K562 (cell line): ENCODE measurements around the gene SEMA3G. TPM values are rescaled to one million over a fixed set of nuclear protein-coding genes. Genes with fewer than 3 reads are reported as not detected.
A peak's percentile ranks its signal among the peaks of the same experiment; 100 is the strongest.

Experiments used
- ATAC-seq: fragments of 200-7000 bp; cut with Tn5 transposase; 3 replicates; pipeline ENCODE4 v1.9.1; 2020; ENCODE audit warnings: moderate library complexity
- BruUV-seq: library from RNA; stranded (reverse); fragments of 400-500 nt; replicated peaks from 2 replicates; lab custom pipeline; 2021; lab: Mats Ljungman, UMichigan
- CTCF ChIA-PET: fragments of 300-600 bp; formaldehyde crosslinking; extraction: SDS; loops from one replicate; lab custom pipeline; 2021; ENCODE audit warnings: low intra/inter-chr PET ratio; lab: Yijun Ruan, JAX
- POLR2A ChIA-PET: fragments of 300-600, 350-650 bp; sonication (Branson Sonifier 250); formaldehyde crosslinking; extraction: SDS; loops from one replicate; lab custom pipeline; 2021; ENCODE audit warnings: antibody characterized with exemption, inconsistent platforms; lab: Yijun Ruan, JAX
- DNase-seq, 4 experiments: peaks; one replicate each; pipeline versions ENCODE4 v3.0.0 to v3.0.0-alpha.2; 2011 to 2018; ENCODE audit warnings: low spot score in 3 of 4, mixed read lengths in 3 of 4; ENCODE audit errors: extremely low read depth in 1 of 4
- FAIRE-seq: peaks from 2 replicates; lab custom pipeline; 2011; peaks lifted over from hg19 to GRCh38; lab: Jason Lieb, UNC
- H2AFZ ChIP-seq: 2 replicates; pipeline ENCODE4 v1.6.0; 2011; ENCODE audit warnings: low read depth, low read length, control low read depth, inconsistent platforms
- H3K27ac ChIP-seq: fragments of 200-600 bp; 3 replicates; pipeline ENCODE4 v1.8.0; 2011; ENCODE audit warnings: low read depth, mild to moderate bottlenecking, control low read depth, inconsistent platforms, low read length, moderate library complexity, mixed read lengths; ENCODE audit errors: extremely low read depth
- H3K27me3 ChIP-seq, 2 experiments: fragments of 300-600 bp in 1 of 2; 2 replicates in 1 of 2; 3 replicates in 1 of 2; pipeline versions ENCODE4 v1.6.0 to v1.8.0; 2011; ENCODE audit warnings: inconsistent platforms in 2 of 2, low read length in 2 of 2, mild to moderate bottlenecking in 1 of 2, mixed read lengths in 1 of 2, moderate library complexity in 1 of 2; ENCODE audit not compliant: control insufficient read depth in 2 of 2, insufficient read depth in 2 of 2
- H3K36me3 ChIP-seq: fragments of 300-600 bp; 3 replicates; pipeline ENCODE4 v1.8.0; 2011; ENCODE audit warnings: mild to moderate bottlenecking, low read length, inconsistent platforms; ENCODE audit not compliant: control insufficient read depth, insufficient read depth
- H3K4me1 ChIP-seq, 2 experiments: fragments of 200-600 bp in 1 of 2; replicated peaks in 1 of 2; 2 replicates in 1 of 2; 3 replicates in 1 of 2; pipeline versions ENCODE4 v1.5.1 to v1.8.0; 2011; ENCODE audit warnings: inconsistent platforms in 2 of 2, low read length in 2 of 2, mild to moderate bottlenecking in 1 of 2, mixed read lengths in 1 of 2, moderate library complexity in 1 of 2; ENCODE audit not compliant: control insufficient read depth in 2 of 2, insufficient read depth in 2 of 2
- H3K4me2 ChIP-seq: 2 replicates; pipeline ENCODE4 v1.6.1; 2011; ENCODE audit warnings: low read length, control low read depth, inconsistent platforms, mixed read lengths; ENCODE audit not compliant: insufficient read depth
- H3K4me3 ChIP-seq: fragments of 200-600 bp; sonication (generic), shearing (Covaris generic); 2 replicates; pipeline ENCODE4 v1.5.1; 2016; ENCODE audit warnings: control low read depth, inconsistent platforms
- H3K79me2 ChIP-seq: fragments of 200-600 bp; 3 replicates; pipeline ENCODE4 v1.8.0; 2011; ENCODE audit warnings: low read length, inconsistent platforms; ENCODE audit not compliant: control insufficient read depth, insufficient read depth
- H3K9ac ChIP-seq, 2 experiments: 2 replicates each; pipeline versions ENCODE4 v1.6.0 to v1.6.1; 2011; ENCODE audit warnings: low read depth in 2 of 2, low read length in 2 of 2, control low read depth in 1 of 2, inconsistent platforms in 1 of 2, mild to moderate bottlenecking in 1 of 2, mixed read lengths in 1 of 2; ENCODE audit not compliant: insufficient read depth in 1 of 2
- H3K9me1 ChIP-seq: one replicate; pipeline ENCODE4 v1.6.0; 2011; ENCODE audit warnings: inconsistent platforms, mild to moderate bottlenecking, low read length, moderate library complexity; ENCODE audit not compliant: control insufficient read depth, insufficient read depth
- H3K9me3 ChIP-seq: replicated peaks from 2 replicates; pipeline ENCODE4 v1.5.1; 2011; ENCODE audit warnings: low read depth, low read length, inconsistent platforms; ENCODE audit not compliant: control insufficient read depth, insufficient read depth
- H4K20me1 ChIP-seq: replicated peaks from 2 replicates; pipeline ENCODE4 v1.6.1; 2011; ENCODE audit warnings: low read length, inconsistent platforms, mixed read lengths; ENCODE audit not compliant: control insufficient read depth, insufficient read depth
- KDM1A ChIP-seq, 2 experiments: fragments of 450-650 bp; IDR thresholded peaks; 2 replicates each; pipeline ENCODE4 v1.6.1; 2016; ENCODE audit warnings: mild to moderate bottlenecking in 2 of 2
- PTTG1 ChIP-seq: fragments of 450-650 bp; IDR thresholded peaks from 2 replicates; pipeline ENCODE4 v1.6.1; 2016; ENCODE audit warnings: low read depth, mild to moderate bottlenecking, missing genetic modification characterization, missing compliant biosample characterization
- SMARCA5 ChIP-seq: fragments of 450-650 bp; IDR thresholded peaks from 2 replicates; pipeline ENCODE4 v1.6.1; 2016
- ZKSCAN3 ChIP-seq: fragments of 250-450 bp; sonication (Bioruptor Pico); IDR thresholded peaks from 2 replicates; pipeline ENCODE4 v1.4.0; 2020
- WGBS: fragments of 100-300 bp; shearing (Covaris generic); methylation state at CpG from one replicate; pipeline ENCODE4 v1.1.6; 2016; ENCODE audit warnings: low coverage, mixed read lengths; ENCODE audit not compliant: insufficient coverage; ENCODE audit errors: missing lambda C conversion rate; 5-methylcytosine and 5-hydroxymethylcytosine counted together
- in situ Hi-C: fragments of 300-500 bp; cut with MboI; formaldehyde crosslinking; loops from 4 replicates; pipeline ENCODE4 v1.15.0; 2018; ENCODE audit warnings: inconsistent platforms, mixed read lengths
- intact Hi-C: fragments of 100-400 bp; cut with micrococcal nuclease; formaldehyde crosslinking; loops from 2 replicates; pipeline ENCODE4 v1.14.2; 2022
- polyA plus RNA-seq, 8 experiments: library from polyadenylated mRNA; depleted of rRNA in 4 of 8; stranded (reverse) in 5 of 8; unstranded in 3 of 8; fragments of >200 nt; fragmentation: Nextera tagmentation in 2 of 8; fragmentation: Illumina TruSeq in 1 of 8; extraction: Ambion mirVana in 2 of 8; extraction: Trizol in 1 of 8; gene quantifications; 2 replicates each; pipeline versions ENCODE4 v1.2.1 to v1.2.3, GENCODE V29; 2011 to 2014; ENCODE audit warnings: inconsistent platforms in 1 of 8, missing spikeins in 1 of 8
- total RNA-seq, 7 experiments: library from RNA; depleted of rRNA in 6 of 7; stranded (reverse); fragments of >200 nt in 6 of 7; fragmentation: Illumina TruSeq in 2 of 7; extraction: Trizol in 2 of 7; gene quantifications; 2 replicates each; pipeline versions ENCODE4 v1.2.1 to v1.2.3, GENCODE V29; 2011 to 2021; ENCODE audit warnings: low replicate concordance in 1 of 7
- TF ChIP-seq, protein P1 (sequence below): fragments of 450-650 bp; IDR thresholded peaks from 2 replicates; pipeline ENCODE4 v1.6.1; 2016; ENCODE audit warnings: antibody characterized with exemption

Gene SEMA3G
- total and polyA plus RNA-seq, 9 of the 15 experiments (the other 6 are each of a cell fraction or from before 2014, with no cell fraction given) = 0.04 to 0.07 (median 0.05) TPM; not detected in 6

- ATAC-seq = no peak
- Histone ChIP-seq H4K20me1 (no peaks in the 10 kb centered on the region), H3K27me3 (no peaks in the 10 kb centered on the region), H3K27ac (no peak overlapping the region), H3K4me1 (peaks cover 11 to 50% of the 10 kb centered on the region in 2 experiments; a peak in 4 of 5 replicates), H3K36me3 (no peaks in the 10 kb centered on the region), H3K9ac (0 out of 4 replicates have a peak overlapping the region, but pooled peaks of 1 of the 2 experiments have one; percentile 45), H3K4me2 (no peak overlapping the region), H3K79me2 (peaks cover 5% of the 10 kb centered on the region), H3K4me3 (no peak overlapping the region), H3K9me1 (no peaks in the 10 kb centered on the region), H2AFZ (no peak overlapping the region), H3K9me3 (no peaks in the 10 kb centered on the region)
- BruUV-seq = no TSS peak
- intact Hi-C loops = loop anchor here (10.0 kb wide), 1 partner anchor 234 kb away; the partner anchor contains the start of genes GNL3 and PBRM1
- CTCF ChIA-PET = no interaction called here
- 70% methylated on average over 8 of the region's 11 CpGs for WGBS
- FAIRE-seq = no peak
- in situ Hi-C loops = no loop called here
- POLR2A ChIA-PET = interaction anchor here (0.8 to 0.9 kb wide), 2 partner anchors 8 to 30 kb away, joined by 3 to 6 read pairs; no protein-coding TSS in a partner anchor
- DNase-seq = no peak
- TF ChIP-seq, protein P1, sequence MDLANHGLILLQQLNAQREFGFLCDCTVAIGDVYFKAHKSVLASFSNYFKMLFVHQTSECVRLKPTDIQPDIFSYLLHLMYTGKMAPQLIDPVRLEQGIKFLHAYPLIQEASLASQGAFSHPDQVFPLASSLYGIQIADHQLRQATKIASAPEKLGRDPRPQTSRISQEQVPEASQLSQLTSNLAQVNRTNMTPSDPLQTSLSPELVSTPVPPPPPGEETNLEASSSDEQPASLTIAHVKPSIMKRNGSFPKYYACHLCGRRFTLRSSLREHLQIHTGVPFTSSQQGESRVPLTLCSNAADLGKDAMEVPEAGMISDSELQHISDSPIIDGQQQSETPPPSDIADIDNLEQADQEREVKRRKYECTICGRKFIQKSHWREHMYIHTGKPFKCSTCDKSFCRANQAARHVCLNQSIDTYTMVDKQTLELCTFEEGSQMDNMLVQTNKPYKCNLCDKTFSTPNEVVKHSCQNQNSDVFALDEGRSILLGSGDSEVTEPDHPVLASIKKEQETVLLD = no peak
- TF ChIP-seq SMARCA5 (no peak), PTTG1 (no peak), KDM1A (IDR thresholded peaks at IDR 0.05) (no peak), ZKSCAN3 (no peak)
Observed at GRCh38 chr3:52450489-52451236, 5.8 kb upstream of the SEMA3G start.
